Upper lobe of left lung (tissue), 4 donors: ENCODE results near the gene TGFB1I1.

Experiments
- POLR2A ChIP-seq, 4 donors: fragments of 450-650 bp; IDR thresholded peaks; one replicate each; pipeline ENCODE4 v1.5.1; 2016 to 2017; ENCODE audit warnings: antibody characterized with exemption in 4 of 4, mild to moderate bottlenecking in 2 of 4
- TF ChIP-seq, protein P1 (sequence below), 6 experiments: fragments of 450-650 bp in 4 of 6; fragments of 200-600 bp in 2 of 6; sonication (generic) in 2 of 6; IDR thresholded peaks; one replicate each; pipeline ENCODE4 v1.5.1; 2016 to 2019; ENCODE audit warnings: antibody characterized with exemption in 6 of 6

DNA sequence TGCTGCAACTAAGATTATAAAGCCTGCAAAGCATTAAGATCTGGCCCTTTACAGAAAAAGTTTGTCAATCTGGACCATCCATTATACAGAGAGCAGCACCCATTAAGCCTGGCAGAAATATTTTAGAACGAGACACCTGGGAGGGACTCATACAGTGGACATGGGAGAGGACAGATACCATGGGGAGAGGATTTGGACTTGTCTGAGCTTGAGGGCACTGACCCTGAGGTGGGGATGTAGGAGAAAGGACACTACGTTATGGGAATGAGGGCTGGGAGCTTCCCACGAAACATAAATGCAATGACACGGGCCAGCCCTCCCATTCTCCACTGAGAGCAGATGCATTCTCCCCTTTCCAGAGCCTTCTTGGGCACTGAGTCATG, 30.0 kb downstream of the TGFB1I1 start:
- TF ChIP-seq, protein P1, sequence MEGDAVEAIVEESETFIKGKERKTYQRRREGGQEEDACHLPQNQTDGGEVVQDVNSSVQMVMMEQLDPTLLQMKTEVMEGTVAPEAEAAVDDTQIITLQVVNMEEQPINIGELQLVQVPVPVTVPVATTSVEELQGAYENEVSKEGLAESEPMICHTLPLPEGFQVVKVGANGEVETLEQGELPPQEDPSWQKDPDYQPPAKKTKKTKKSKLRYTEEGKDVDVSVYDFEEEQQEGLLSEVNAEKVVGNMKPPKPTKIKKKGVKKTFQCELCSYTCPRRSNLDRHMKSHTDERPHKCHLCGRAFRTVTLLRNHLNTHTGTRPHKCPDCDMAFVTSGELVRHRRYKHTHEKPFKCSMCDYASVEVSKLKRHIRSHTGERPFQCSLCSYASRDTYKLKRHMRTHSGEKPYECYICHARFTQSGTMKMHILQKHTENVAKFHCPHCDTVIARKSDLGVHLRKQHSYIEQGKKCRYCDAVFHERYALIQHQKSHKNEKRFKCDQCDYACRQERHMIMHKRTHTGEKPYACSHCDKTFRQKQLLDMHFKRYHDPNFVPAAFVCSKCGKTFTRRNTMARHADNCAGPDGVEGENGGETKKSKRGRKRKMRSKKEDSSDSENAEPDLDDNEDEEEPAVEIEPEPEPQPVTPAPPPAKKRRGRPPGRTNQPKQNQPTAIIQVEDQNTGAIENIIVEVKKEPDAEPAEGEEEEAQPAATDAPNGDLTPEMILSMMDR (IDR thresholded peaks at IDR 0.05): no peak
- TF ChIP-seq POLR2A (IDR thresholded peaks at IDR 0.05): no peak
